NCI-H2196 (cell line): ENCODE data around the gene IRGC.
"Not testable (repeated sequence)": the region's sequence is repeated elsewhere in the genome, so short reads cannot be mapped to it uniquely, and the experiment has no call there.

Experiments
- DNase-seq: peaks from one replicate; lab custom pipeline; 2025; ENCODE audit not compliant: unreplicated experiment; lab: John Stamatoyannopoulos, UW

IRGC gene

GRCh38 chr19:43715776-43716175, at the start of gene IRGC:
TSS of gene IRGC (plus strand) at chr19:43716076. CDS start at chr19:43718559, 2,483 bp downstream.
- no peak for DNase-seq

- DNase-seq, result no peak
Measured at GRCh38 chr19:43667126-43667875, 48.6 kb upstream of the IRGC start.

GRCh38 chr19:43667876-43668405, 47.9 kb upstream of the IRGC start:
- no peak for DNase-seq

GRCh38 chr19:43668406-43669109, 47.3 kb upstream of the IRGC start:
- DNase-seq, result peak; percentile 100

GRCh38 chr19:43672061-43672679, 43.7 kb upstream of the IRGC start:
- no peak for DNase-seq

GRCh38 chr19:43673637-43674036, 42.2 kb upstream of the IRGC start:
- DNase-seq, result no peak

- no peak for DNase-seq
Measured at GRCh38 chr19:43674183-43674582, 41.7 kb upstream of the IRGC start.

- DNase-seq, result no peak
Measured at GRCh38 chr19:43674596-43674995, 41.3 kb upstream of the IRGC start.

- DNase-seq, result peak; percentile 51
Measured at GRCh38 chr19:43675269-43675879, 40.5 kb upstream of the IRGC start.

- DNase-seq, result no peak
Measured at GRCh38 chr19:43675906-43676305, 40.0 kb upstream of the IRGC start.

- DNase-seq, result no peak
Measured at GRCh38 chr19:43678512-43679261, 37.2 kb upstream of the IRGC start.

GRCh38 chr19:43681821-43682220, 34.1 kb upstream of the IRGC start:
- DNase-seq, result no peak

- DNase-seq, result not testable (repeated sequence)
Measured at GRCh38 chr19:43682269-43682668, 33.6 kb upstream of the IRGC start.

GRCh38 chr19:43682824-43683661, 32.8 kb upstream of the IRGC start:
- no peak for DNase-seq

- DNase-seq, result no peak
Measured at GRCh38 chr19:43683905-43684304, 32.0 kb upstream of the IRGC start.

GRCh38 chr19:43684326-43684725, 31.6 kb upstream of the IRGC start:
- no peak for DNase-seq

- no peak for DNase-seq
Measured at GRCh38 chr19:43687660-43687997, 28.2 kb upstream of the IRGC start.

- no peak for DNase-seq
Measured at GRCh38 chr19:43688059-43688701, 27.7 kb upstream of the IRGC start.

- DNase-seq, result no peak
Measured at GRCh38 chr19:43690444-43690843, 25.4 kb upstream of the IRGC start.
